ENCODE measurements around the gene SLC1A2. TPM values are rescaled to one million over a fixed set of nuclear protein-coding genes. Genes with fewer than 3 reads are reported as not detected.

Gene SLC1A2
- total RNA-seq, 1 experiment from 2014 or later, result 0.11 TPM

DNA sequence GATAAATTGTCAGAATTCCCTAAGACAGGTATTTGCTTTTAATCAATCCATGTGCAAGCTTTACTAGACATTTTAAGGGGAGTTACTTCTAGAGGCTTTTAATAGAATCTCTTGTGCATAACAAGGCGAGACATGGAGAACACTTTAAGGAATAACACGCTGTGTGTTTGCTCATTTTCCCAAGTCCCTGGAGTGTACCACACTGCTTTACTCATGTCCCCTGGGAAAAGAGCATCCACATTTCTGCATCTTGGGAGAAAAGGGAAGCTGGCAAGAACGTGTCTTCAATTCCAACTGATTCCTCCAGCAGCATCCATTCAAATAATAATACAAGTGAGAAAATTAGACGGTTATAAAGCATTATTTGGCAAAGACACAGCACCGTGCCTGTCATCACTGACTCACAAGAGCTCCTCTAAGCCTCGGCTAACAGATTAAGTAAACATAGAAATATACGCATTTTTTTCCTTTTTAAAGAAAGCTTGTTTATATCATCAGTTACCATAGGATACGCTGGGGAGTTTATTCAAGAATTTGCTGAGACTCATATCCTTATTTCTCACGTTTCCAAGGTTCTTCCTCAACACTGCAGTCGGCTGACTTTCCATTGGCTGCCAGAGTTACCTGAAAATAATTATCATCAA is 158.9 kb downstream of the SLC1A2 start:
- Histone ChIP-seq H3K27me3 (replicated peaks; ENCODE audit: insufficient read depth, low read depth, low read length, poor library complexity) (peaks cover 86% of the 10 kb centered on the region), H3K4me3 (ENCODE audit: low read depth, low read length, poor library complexity, severe bottlenecking) (no peak overlapping the region), H3K9me3 (ENCODE audit: low read depth, low read length, poor library complexity, severe bottlenecking) (no peaks in the 10 kb centered on the region), H3K27ac (ENCODE audit: low read depth, low read length, poor library complexity, severe bottlenecking) (no peak overlapping the region), H3K4me1 (ENCODE audit: insufficient read depth, low read length, poor library complexity, severe bottlenecking) (no peaks in the 10 kb centered on the region), H3K36me3 (ENCODE audit: insufficient read depth, low read length, poor library complexity, severe bottlenecking) (no peaks in the 10 kb centered on the region)
- DNase-seq (ENCODE audit: low spot score), result no peak
- BruUV-seq (replicated peaks), result no TSS peak
- ChIA-PET POLR2A (ENCODE audit: low non-redundant PET) (no interaction called here), CTCF (no interaction called here)
- intact Hi-C loops (cut with micrococcal nuclease; ENCODE audit: unreplicated experiment), result no loop called here
- TF ChIP-seq EZH2 (IDR thresholded peaks at IDR 0.05; ENCODE audit: borderline replicate concordance, low read depth, low read length, poor library complexity, severe bottlenecking), result no peak
- TF ChIP-seq, protein P1, sequence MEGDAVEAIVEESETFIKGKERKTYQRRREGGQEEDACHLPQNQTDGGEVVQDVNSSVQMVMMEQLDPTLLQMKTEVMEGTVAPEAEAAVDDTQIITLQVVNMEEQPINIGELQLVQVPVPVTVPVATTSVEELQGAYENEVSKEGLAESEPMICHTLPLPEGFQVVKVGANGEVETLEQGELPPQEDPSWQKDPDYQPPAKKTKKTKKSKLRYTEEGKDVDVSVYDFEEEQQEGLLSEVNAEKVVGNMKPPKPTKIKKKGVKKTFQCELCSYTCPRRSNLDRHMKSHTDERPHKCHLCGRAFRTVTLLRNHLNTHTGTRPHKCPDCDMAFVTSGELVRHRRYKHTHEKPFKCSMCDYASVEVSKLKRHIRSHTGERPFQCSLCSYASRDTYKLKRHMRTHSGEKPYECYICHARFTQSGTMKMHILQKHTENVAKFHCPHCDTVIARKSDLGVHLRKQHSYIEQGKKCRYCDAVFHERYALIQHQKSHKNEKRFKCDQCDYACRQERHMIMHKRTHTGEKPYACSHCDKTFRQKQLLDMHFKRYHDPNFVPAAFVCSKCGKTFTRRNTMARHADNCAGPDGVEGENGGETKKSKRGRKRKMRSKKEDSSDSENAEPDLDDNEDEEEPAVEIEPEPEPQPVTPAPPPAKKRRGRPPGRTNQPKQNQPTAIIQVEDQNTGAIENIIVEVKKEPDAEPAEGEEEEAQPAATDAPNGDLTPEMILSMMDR (conservative IDR thresholded peaks at IDR 0.05; ENCODE audit: low read depth, low read length), result no peak

DNA sequence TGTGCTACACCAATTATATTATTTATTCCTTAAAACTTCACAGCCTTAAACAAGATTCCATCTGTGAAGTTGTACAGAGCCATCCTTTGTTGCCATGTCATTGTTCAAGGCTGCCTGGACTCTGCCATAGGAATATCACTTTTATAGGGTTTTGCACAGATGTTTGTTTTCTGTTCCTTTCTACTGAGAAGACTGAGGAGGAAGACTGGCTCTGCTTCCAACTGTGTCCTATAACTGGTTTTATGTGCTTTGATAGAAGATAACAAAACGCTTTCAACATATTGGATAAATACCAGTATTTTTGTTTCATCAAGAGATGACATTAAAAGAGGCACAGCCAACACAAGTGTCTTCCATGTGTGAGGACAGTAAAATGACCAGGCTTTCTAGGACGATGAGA is 159.8 kb downstream of the SLC1A2 start:
- Histone ChIP-seq H3K27ac (ENCODE audit: low read depth, low read length, poor library complexity, severe bottlenecking) (no peak overlapping the region), H3K4me1 (ENCODE audit: insufficient read depth, low read length, poor library complexity, severe bottlenecking) (no peaks in the 10 kb centered on the region), H3K27me3 (replicated peaks; ENCODE audit: insufficient read depth, low read depth, low read length, poor library complexity) (peaks cover 88% of the 10 kb centered on the region), H3K36me3 (ENCODE audit: insufficient read depth, low read length, poor library complexity, severe bottlenecking) (no peaks in the 10 kb centered on the region), H3K9me3 (ENCODE audit: low read depth, low read length, poor library complexity, severe bottlenecking) (no peaks in the 10 kb centered on the region), H3K4me3 (ENCODE audit: low read depth, low read length, poor library complexity, severe bottlenecking) (no peak overlapping the region)
- ChIA-PET CTCF (no interaction called here), POLR2A (ENCODE audit: low non-redundant PET) (interaction anchor here (0.6 kb wide), 1 partner anchor 35 kb away, joined by 4 read pairs; no protein-coding TSS in a partner anchor)
- BruUV-seq (replicated peaks), result no TSS peak
- TF ChIP-seq, protein P1 (conservative IDR thresholded peaks at IDR 0.05; ENCODE audit: low read depth, low read length), result no peak
- no peak for TF ChIP-seq EZH2 (IDR thresholded peaks at IDR 0.05; ENCODE audit: borderline replicate concordance, low read depth, low read length, poor library complexity, severe bottlenecking)
- intact Hi-C loops (cut with micrococcal nuclease; ENCODE audit: unreplicated experiment), result no loop called here
- no peak for DNase-seq (ENCODE audit: low spot score)

DNA sequence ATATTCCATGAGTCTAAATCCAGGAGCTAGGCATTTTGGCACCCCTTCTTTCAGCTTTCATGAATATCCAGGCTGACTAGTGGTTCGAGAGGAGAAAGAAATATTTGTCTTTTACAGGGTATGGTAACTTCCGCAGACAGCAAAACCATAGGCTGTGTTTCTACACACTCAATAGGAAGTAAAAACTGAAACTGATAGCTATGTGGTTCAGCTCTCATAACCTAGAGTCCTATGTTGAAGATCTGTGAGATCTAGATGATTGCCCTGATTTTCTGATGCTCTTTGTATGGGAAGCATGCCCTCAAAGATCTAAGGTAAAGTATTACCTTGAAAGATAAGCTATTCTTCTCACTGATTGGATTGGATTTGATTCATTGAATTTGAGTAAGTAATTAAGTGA is 162.1 kb downstream of the SLC1A2 start:
- ChIA-PET CTCF (interaction anchor here (0.6 kb wide), 1 partner anchor 195 kb away, joined by 3 read pairs; no protein-coding TSS in a partner anchor), POLR2A (ENCODE audit: low non-redundant PET) (no interaction called here)
- Histone ChIP-seq H3K9me3 (ENCODE audit: low read depth, low read length, poor library complexity, severe bottlenecking) (no peaks in the 10 kb centered on the region), H3K36me3 (ENCODE audit: insufficient read depth, low read length, poor library complexity, severe bottlenecking) (no peaks in the 10 kb centered on the region), H3K27ac (ENCODE audit: low read depth, low read length, poor library complexity, severe bottlenecking) (no peak overlapping the region), H3K4me3 (ENCODE audit: low read depth, low read length, poor library complexity, severe bottlenecking) (no peak overlapping the region), H3K4me1 (ENCODE audit: insufficient read depth, low read length, poor library complexity, severe bottlenecking) (no peaks in the 10 kb centered on the region), H3K27me3 (replicated peaks; ENCODE audit: insufficient read depth, low read depth, low read length, poor library complexity) (peaks cover 97% of the 10 kb centered on the region)
- DNase-seq (ENCODE audit: low spot score), result no peak
- intact Hi-C loops (cut with micrococcal nuclease; ENCODE audit: unreplicated experiment), result no loop called here
- BruUV-seq (replicated peaks), result no TSS peak
- TF ChIP-seq EZH2 (IDR thresholded peaks at IDR 0.05; ENCODE audit: borderline replicate concordance, low read depth, low read length, poor library complexity, severe bottlenecking), result no peak
- TF ChIP-seq, protein P1 (conservative IDR thresholded peaks at IDR 0.05; ENCODE audit: low read depth, low read length), result no peak
